ENCODE data around the gene FRMPD1.

GRCh38 chr9:37778534-37778933, 127.8 kb downstream of the FRMPD1 start:
- TF ChIP-seq POLR2AphosphoS5 (IDR thresholded peaks at IDR 0.05; ENCODE audit: borderline replicate concordance, low read depth, low read length) (no peak), EZH2 (IDR thresholded peaks at IDR 0.05) (no peak)

Data from SK-N-MC (cell line).